ENCODE results near the gene BAIAP2L2.

GRCh38 chr22:38097058-38097457 lies 13.4 kb downstream of the BAIAP2L2 start:
- no peak for TF ChIP-seq EZH2 (IDR thresholded peaks at IDR 0.05)
- no peak for TF ChIP-seq POLR2AphosphoS5 (IDR thresholded peaks at IDR 0.05; ENCODE audit: borderline replicate concordance, low read depth, low read length)
- TF ChIP-seq FOXP2 (optimal IDR thresholded peaks at IDR 0.05; ENCODE audit: control extremely low read depth, extremely low read length, insufficient read depth) = no peak

All from SK-N-MC (cell line).